Esophagus muscularis mucosa (tissue), 4 donors: Measurements from ENCODE around the gene C5orf47.

Source experiments
- CTCF ChIP-seq, 3 experiments: fragments of 200-600 bp in 2 of 3; fragments of 450-650 bp in 1 of 3; sonication (generic) in 2 of 3; IDR thresholded peaks; one replicate each; pipeline ENCODE4 v1.5.1; 2017 to 2019; ENCODE audit warnings: antibody characterized with exemption in 3 of 3, mild to moderate bottlenecking in 2 of 3, moderate library complexity in 1 of 3
- EP300 ChIP-seq: sonication (generic); formaldehyde crosslinking; IDR thresholded peaks from one replicate; pipeline ENCODE4 v1.6.1; 2017; ENCODE audit warnings: antibody characterized with exemption
- POLR2AphosphoS5 ChIP-seq, 2 donors: sonication (generic); formaldehyde crosslinking; IDR thresholded peaks; one replicate each; pipeline ENCODE4 v1.6.1; 2017; ENCODE audit warnings: antibody characterized with exemption in 2 of 2

GRCh38 chr5:173971681-173972345, 17.2 kb upstream of the C5orf47 start:
- TF ChIP-seq EP300 (no peak), CTCF (IDR thresholded peaks at IDR 0.05) (no peak), POLR2AphosphoS5 (IDR thresholded peaks at IDR 0.05) (no peak)
